ENCODE data around the gene HES3.

The HES3 gene, protein sequence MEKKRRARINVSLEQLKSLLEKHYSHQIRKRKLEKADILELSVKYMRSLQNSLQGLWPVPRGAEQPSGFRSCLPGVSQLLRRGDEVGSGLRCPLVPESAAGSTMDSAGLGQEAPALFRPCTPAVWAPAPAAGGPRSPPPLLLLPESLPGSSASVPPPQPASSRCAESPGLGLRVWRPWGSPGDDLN

DNA sequence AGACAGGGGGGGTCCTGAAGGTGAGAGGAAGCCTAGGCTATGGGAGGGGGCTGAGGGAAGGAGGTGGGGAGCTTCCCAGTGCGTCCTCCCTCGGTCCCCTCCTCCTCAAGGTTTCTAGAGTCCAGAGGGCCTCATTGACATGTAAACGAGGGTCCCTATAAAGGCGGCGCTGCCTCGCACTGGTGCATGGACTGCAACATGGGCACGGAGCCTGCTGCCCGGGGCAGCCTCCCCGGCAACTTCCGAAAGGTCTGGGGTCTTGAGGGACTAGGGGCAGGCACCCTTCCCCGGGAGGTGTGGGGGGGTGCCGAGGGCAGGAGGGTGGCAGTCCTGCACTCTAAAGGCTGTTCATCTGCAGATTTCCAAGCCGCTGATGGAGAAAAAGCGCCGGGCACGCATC is at the start of gene HES3:
Gene HES3 (plus strand): TSS at position 187 of the 400 bp plus-strand sequence. CDS start 187 bp downstream, at position 374.
- no peak for DNase-seq (ENCODE audit: low read depth in 2 of 3, low spot score in 1 of 3)

DNA sequence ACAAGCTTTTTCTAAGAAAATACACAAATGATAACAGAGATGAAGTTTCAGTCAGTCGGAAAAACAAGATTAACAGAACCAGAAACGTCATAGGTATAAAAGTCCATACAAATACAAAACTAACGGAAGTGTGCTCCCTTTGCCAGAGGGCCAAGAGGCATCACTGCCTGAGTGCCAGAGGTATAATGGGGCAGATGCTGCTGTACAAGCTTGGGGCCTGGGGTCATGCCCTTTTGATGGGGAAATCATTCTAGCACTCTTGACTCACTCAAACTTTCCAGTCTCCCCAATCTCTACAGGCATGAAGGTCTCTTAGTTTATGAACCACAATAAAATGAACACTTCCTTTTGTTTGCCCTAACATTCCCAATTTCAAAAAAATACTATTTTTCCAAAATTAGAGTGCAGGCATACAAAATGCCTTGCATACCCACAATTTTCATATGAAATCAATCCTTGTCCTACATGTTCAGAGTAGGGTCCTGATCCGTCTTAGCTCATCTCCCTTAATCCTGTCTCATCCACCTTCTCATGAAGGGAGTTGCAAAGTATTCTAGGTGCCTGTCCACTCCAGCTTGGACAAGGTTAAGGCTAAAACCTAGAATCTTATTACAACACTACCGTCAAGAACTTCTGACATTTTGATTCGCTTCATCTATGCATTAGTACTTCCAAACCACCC is 46.1 kb upstream of the HES3 start:
- no peak for DNase-seq (ENCODE audit: low read depth in 2 of 3, low spot score in 1 of 3)

DNA sequence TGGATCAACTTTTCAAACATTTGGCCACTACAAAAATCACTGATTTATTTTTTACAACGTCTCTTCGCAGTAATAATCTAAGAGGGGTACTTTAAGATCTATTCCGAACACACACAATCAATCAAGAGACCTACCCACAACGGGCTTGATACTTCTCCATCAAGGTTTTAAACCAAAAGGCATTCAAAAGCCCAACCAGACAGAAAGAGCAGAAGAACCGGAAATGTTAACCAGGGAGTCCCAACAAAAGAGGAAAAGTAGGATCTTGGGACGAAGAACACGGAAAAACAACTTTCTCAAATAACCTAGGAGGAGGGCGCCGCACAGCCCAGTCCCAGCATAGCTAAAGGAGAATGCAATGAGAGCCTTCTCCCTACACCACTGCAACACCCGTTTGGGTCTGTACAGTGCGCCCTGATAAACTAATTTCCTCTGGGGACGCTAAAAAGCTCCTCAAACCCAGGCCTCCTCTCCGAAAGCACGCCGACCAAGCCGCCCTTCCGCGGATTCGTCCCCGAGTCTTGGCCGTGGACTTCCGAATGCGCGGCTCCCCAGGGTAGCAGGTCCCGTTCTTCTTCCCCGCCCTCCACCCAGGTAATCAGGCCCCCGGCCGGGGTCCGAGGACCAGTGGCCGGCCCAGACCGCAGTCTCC is 45.2 kb upstream of the HES3 start:
- no peak for DNase-seq (ENCODE audit: low read depth in 2 of 3, low spot score in 1 of 3)

DNA sequence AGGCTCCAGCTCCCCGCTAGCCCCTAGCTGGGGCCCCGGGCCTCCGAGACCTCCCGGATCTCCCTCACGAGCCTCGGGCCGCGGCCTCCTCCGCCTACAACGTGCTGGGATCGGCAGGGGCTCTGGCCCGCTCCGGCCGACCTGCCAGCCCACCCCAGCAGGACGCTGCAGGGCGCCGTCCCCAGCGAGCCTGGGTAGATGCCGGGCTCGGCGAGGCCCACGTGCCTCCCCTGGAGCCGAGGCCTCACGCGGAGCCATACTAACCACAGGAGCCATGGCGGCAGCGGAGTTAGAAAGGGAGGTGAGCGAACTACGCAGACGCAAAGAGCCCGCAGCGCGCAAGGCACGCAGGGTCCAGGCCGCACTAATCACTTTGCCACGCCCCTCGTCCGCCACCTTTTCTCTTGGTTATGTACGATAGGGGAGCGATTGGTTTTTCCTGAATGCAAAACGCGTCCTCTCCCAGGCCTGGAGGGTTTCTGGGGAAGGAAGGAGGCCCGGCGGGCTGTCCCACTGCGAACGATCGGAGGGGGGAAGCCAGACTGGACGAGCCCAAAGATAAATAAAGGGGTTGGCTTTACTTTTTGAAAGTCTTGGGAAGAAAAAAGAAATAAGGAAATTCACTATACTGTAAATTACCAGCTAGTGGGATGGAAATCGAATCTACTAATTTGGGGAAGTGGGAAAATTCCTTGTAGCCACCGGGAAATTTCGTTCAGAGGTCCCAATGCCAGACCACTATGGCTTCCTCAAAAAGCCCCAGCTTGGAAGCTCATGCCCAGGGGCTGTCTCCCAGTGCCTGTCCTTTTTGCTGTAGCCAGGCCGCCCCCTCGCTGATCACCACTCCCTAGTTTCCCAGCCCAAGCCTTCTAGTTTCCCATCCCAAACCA is 44.4 kb upstream of the HES3 start, which contains the start of gene RPL22:
Gene RPL22 (minus strand): TSS at position 298 of the 890 bp plus-strand sequence. CDS start 22 bp downstream, at position 276.
- DNase-seq (ENCODE audit: low read depth in 2 of 3, low spot score in 1 of 3) = peak; percentile 94 to 97 (median 97)

DNA sequence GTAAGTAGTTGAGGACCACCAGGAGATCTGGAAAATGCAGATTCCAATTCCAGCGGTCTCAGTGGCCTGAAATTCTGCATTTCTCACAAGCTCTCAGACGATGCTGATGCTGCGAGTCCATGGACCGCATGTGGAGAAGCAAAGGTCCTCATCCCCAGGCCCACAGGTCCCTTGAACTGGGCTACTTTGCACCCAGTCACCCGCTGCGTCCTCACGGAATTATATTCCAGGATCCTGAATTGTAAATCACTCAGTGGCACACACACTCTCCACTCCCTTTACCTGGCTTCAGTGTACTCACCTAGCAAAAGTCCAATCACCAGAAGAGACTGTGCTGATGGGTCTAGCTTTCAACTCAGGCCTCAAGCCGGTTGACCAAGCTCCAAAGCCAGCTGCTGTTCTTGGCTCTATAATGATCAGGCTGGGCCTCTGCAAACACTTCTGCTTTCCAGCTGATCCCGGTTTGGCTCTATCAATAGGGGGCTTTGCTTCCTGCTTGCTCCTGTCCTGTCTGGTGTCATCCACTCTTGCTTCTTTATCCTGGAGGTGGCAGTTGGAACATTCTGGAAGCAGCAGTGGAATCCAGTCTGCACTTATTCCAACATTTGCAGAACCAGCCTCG is 43.7 kb upstream of the HES3 start:
- no peak for DNase-seq (ENCODE audit: low read depth in 2 of 3, low spot score in 1 of 3)

DNA sequence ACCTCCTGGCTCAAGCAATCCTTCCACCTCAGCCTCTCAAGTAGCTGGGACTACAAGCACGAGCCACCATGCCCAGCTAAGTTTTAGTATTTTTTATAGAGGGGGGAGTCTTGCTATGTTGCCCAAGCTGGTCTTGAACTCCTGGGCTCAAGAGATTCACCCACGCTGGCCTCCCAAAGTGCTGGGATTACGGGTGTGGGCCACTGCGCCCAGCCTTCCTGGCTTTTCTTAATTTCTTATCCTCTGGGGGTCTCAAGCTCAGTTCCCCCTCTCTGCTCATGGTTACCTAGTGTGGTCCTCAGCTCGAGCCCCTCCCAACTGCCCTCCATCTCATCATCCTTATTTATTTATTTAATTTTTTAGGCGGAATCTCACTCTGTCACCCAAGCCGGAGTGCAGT is 41.7 kb upstream of the HES3 start:
- DNase-seq (ENCODE audit: low read depth in 2 of 3, low spot score in 1 of 3) = no peak

DNA sequence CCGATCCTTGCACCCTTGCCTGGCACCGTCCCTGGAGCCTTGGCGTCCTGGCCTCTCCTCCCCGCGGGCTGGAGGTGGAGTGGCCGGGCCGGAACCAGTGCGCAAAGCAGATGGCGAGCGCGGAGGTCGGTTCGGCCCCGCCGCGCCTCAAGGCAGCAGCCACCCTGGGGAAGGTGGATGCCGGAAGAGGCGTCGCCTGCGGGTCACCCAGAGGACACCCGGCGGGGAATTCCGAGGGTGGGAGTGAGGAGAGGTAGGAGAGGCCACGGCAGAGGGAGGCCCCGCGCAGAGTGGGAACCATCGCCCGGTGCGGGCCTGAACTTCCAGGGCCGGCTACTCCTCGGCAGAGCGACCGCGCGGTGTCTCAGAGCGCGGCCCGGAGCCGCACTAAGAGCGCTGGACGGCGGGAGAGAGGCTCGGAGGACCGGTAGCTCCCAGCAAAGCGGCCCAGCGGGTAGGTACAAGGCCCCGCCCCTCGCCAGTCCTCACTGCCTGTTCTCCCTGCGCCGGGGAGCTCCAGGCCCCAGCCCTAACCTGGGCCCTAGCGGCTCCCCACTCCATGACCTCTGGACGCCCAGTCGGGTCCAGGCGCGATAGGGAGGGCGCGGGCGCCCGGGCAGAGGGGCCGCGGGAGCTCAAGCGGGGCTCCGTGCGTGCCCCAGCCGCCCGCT is 38.0 kb upstream of the HES3 start, which contains the start of gene RNF207:
Gene RNF207 (plus strand): TSS at position 271 of the 671 bp plus-strand sequence. CDS start 417 bp downstream, outside the sequence.
- DNase-seq (ENCODE audit: low read depth in 2 of 3, low spot score in 1 of 3) = peak; percentile 42 to 76 (median 53)

DNA sequence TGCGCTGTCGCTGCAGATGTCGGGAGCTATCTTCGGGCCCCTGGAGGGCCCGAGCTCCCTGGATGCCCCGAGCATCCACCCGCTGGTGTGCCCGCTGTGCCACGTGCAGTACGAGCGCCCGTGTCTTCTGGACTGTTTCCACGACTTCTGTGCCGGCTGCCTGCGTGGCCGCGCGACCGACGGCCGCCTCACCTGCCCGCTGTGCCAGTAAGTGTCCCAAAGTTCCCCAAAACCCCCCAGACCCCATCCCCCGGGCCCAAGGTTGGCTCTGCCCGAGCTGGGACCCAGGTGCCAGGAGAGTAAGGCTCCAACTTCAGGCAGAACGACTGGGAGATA is 37.5 kb upstream of the HES3 start:
- no peak for DNase-seq (ENCODE audit: low read depth in 2 of 3, low spot score in 1 of 3)

DNA sequence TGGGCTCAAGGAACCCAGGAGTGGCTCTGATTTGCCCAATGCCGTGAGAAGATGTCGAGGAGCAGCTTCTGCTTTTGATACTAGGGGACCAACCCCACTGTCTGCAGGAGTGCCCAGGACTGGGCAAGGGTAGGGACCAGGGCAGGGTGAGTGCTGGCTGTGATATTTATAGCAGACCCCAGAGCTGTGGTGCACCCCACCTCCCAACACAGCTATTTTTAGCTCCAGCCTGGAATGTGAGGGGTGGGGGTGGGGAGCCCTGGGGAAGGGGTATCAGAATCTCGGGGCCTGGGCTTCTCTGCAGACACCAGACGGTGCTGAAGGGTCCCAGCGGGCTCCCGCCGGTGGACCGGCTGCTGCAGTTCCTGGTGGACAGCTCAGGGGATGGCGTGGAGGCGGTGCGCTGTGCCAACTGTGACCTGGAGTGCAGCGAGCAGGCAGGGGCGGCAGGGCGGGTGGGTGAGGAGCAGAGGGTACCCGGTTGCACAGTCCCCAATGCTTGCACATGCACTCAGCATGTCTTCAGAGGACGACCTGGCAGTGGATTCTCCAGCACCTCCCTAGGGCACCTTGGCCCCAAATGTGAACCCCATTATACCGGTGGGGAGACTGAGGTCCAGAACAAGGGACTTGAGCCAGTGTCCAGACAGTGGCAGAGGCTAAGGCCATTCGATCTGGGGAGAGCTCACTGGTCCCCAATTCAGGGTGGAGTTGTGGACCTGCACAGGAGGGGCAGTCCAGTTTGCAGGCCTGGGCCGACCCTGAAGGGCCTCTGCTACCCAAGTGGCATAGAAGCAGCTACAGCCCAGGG is 36.7 kb upstream of the HES3 start:
- DNase-seq (ENCODE audit: low read depth in 2 of 3, low spot score in 1 of 3) = no peak

DNA sequence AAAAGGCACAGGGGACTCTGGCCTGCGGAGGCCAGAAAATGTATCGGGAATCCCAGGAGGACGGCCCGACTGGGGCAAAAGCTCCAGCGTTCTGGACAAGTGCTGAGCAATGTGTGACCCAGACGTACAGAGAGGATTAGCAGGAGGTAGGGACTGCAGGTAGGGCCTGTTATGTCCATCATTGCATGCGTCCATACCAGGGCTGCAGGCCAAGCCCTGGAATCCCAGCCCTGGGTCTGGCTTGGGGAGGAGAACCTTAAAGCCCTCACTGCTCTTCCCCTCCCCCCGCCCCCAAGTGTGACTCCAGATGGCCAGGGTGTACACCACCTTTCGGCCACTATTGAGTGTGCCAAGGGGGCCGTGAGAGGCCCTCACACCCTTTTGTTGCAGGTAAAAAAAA is 36.1 kb upstream of the HES3 start:
- DNase-seq (ENCODE audit: low read depth in 2 of 3, low spot score in 1 of 3) = no peak

DNA sequence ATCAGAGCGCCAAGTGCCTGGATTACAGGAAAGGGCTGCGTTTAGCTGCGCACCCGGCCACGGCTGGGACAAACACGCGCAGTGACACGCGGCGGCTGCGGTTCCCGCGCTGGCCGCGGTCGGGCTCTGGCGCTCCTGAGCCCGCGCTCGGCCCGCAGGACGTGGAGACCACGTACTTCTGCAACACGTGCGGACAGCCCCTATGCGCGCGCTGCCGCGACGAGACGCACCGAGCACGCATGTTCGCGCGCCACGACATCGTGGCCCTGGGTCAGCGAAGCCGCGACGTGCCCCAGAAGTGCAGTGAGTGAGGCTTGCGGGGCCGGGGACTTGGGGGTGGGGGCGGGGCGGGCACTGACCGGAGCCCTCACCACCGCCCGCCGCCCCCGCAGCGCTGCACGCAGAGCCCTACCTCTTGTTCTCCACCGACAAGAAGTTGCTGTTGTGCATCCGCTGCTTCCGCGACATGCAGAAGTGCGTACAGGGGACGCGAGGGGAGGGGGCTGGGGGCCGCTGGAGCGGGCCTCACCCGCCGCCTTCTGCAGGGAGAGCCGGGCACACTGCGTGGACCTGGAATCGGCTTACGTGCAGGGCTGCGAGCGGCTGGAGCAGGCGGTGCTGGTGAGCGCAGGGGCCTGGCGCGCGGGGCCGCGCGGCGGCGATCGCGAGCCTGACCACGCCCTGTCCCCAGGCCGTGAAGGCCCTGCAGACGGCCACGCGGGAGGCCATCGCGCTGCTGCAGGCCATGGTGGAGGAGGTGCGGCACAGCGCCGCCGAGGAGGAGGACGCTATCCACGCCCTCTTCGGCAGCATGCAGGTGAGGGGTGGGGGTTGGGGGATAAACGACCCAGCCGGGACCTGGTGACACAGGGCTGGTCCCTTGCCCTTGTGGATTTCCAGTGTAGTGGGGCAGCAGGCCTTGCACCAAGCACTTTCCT is 35.0 kb upstream of the HES3 start:
- peak in 1 of 3 donors; percentile 26 for DNase-seq (ENCODE audit: low read depth in 2 of 3, low spot score in 1 of 3)

DNA sequence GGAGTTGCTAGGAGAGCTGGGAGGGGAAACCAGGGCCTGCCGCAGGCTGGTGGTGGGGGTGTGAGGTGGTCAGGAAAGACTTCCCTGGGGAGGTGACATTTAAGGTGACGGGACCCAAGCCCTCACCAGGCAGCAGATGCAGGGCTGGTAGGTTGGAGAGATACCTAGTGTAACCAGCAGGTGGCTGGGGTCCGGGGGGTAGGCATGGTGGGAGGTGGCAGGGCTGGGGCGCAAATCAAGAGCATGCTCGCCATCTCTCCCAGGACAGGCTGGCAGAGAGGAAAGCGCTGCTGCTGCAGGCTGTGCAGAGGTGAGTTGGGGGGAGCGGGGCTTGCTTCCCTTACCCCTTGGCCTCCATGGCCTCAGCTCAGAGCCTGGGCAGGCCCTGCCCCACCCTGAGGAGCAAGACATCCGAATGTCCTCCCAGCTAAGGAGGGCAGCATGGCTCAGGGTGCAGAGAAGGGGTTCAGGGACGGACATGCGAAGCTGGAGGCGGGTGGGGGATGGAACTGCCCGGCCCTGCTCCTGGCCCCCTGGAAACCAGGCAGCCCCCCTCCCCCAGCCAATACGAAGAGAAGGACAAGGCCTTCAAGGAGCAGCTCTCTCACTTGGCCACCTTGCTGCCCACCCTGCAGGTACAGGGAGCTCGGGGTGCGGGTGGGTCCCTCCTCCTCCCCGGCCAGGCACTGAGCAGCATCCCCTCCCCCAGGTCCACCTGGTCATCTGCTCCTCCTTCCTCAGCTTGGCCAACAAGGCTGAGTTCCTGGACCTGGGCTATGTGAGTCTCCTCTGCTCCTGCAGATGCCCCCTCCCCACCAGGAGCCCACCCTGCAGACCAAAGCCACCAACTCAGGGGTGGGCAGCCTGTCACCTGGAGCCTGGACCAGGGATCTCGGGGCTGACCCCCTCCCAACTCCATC is 34.1 kb upstream of the HES3 start:
- DNase-seq (ENCODE audit: low read depth in 2 of 3, low spot score in 1 of 3) = no peak

DNA sequence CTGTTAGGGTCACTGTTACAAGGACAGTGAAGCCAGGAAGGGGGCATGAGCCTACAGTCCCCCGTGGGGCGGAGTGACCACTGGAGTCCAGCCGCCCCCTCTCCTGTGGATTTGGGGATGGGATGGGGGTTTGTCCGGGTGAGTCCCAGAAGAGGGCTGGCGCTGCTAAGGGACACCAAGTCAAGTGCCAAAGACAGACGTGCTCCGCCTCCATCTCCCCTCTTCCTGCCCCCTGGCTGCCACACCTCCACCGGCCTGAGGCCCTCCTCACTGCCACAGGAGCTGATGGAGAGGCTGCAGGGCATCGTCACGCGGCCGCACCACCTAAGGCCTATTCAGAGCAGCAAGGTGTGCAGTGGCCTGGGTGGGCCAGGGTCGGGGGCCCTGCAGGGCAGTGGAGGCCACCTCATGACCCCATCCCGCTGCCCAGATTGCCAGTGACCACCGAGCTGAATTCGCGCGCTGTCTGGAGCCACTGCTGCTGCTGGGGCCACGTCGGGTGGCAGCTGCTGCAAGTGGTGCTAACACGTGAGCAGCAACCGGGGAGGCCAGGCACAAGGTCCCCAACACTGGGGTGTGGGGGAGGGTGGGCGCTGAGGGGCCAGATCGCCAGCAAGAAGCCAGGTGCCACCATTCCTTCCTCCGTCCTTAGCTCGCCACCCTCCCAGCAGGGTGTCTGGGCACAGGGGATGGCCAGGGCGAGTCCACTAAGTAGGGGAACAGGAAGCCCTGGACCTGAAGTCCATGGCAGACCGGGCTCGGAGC is 33.2 kb upstream of the HES3 start:
- no peak for DNase-seq (ENCODE audit: low read depth in 2 of 3, low spot score in 1 of 3)

DNA sequence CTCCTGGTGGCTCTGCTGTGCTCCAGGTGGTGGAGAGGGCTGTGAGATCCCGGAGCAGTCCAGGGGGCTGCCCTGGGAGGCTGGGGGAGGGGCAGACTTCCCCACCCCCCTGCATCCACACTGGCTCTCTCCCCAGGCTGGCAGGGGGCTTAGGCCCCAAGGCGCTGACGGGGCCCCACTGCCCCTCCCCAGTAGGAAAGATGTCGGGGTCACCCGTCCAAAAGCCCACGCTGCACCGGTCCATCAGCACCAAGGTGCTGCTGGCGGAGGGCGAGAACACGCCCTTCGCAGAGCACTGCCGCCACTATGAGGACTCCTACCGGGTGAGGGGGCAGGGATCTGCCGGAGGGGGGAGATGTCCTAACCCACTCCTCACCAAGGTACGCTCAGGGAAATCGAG is 32.2 kb upstream of the HES3 start:
- DNase-seq (ENCODE audit: low read depth in 2 of 3, low spot score in 1 of 3) = no peak

DNA sequence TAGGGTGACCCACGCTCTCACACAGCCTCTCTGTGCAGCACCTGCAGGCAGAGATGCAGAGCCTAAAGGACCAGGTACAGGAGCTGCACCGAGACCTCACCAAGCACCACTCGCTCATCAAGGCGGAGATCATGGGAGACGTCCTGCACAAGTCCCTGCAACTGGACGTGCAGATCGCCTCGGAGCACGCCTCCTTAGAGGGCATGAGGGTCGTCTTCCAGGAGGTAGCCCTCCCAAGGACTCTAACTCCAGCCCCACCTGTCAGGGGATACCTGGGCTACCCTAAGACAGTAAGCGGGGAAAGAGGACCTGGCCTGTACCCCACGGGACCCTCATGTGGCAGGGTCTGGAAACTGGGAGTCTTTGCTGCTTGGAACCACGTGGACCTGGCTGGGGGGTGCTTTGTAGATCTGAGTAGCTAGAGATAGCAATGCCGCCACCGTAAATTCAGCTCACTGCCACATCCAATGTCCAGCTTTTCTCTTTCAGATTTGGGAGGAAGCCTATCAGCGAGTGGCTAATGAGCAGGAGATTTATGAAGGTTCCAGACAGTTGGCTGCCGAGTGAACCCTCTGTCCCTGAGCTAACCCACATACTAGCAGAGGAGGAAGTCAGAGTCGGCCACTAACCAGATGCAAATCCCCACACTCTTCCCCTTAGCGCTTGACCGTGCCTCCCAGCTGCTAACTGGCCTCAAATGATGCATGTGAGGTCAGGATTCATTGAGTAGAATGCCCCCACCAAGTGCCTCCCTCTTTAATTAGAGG is 31.6 kb upstream of the HES3 start:
- no peak for DNase-seq (ENCODE audit: low read depth in 2 of 3, low spot score in 1 of 3)
